H9 (cell line): ENCODE measurements around the gene LRP2. TPM values are rescaled to one million over a fixed set of nuclear protein-coding genes. Genes with fewer than 3 reads are reported as not detected.

ENCODE experiments used
- DNase-seq: peaks from one replicate; pipeline ENCODE4 v3.0.0-alpha.2; 2017
- H2AFZ ChIP-seq: one replicate; pipeline ENCODE4 v1.6.1; 2013; ENCODE audit warnings: mild to moderate bottlenecking, low read length, control low read depth, moderate library complexity
- H2AK5ac ChIP-seq: 2 replicates; pipeline ENCODE4 v1.6.1; 2013; ENCODE audit warnings: low read length, control low read depth, mixed read lengths; ENCODE audit not compliant: insufficient read length
- H2BK120ac ChIP-seq: one replicate; pipeline ENCODE4 v1.6.1; 2013; ENCODE audit warnings: low read depth, mild to moderate bottlenecking, low read length, control low read depth, inconsistent platforms; ENCODE audit not compliant: poor library complexity, severe bottlenecking
- H2BK12ac ChIP-seq: 2 replicates; pipeline ENCODE4 v1.6.1; 2013; ENCODE audit warnings: low read length, control low read depth, mixed read lengths, low read depth; ENCODE audit not compliant: insufficient read length
- H2BK15ac ChIP-seq: 2 replicates; pipeline ENCODE4 v1.6.1; 2013; ENCODE audit warnings: low read depth, low read length, control low read depth
- H2BK20ac ChIP-seq: one replicate; pipeline ENCODE4 v1.6.1; 2013; ENCODE audit warnings: low read depth, mild to moderate bottlenecking, low read length, control low read depth, inconsistent platforms; ENCODE audit not compliant: poor library complexity, severe bottlenecking
- H2BK5ac ChIP-seq: 2 replicates; pipeline ENCODE4 v1.6.1; 2013; ENCODE audit warnings: low read length, control low read depth, mixed read lengths; ENCODE audit not compliant: insufficient read length
- H3K14ac ChIP-seq: 2 replicates; pipeline ENCODE4 v1.6.1; 2013; ENCODE audit warnings: low read length, control low read depth; ENCODE audit not compliant: insufficient read depth
- H3K18ac ChIP-seq: 2 replicates; pipeline ENCODE4 v1.6.1; 2013; ENCODE audit warnings: low read depth, mild to moderate bottlenecking, mixed read lengths, low read length, control low read depth; ENCODE audit not compliant: insufficient read length
- H3K23ac ChIP-seq: 2 replicates; pipeline ENCODE4 v1.6.1; 2013; ENCODE audit warnings: low read length, control low read depth, mixed read lengths, low read depth; ENCODE audit not compliant: insufficient read length
- H3K23me2 ChIP-seq: 2 replicates; pipeline ENCODE4 v1.6.1; 2013; ENCODE audit warnings: low read depth, mild to moderate bottlenecking, mixed read lengths, low read length, control low read depth; ENCODE audit not compliant: insufficient read length, poor library complexity, severe bottlenecking
- H3K27ac ChIP-seq: 2 replicates; pipeline ENCODE4 v1.5.1; 2013; ENCODE audit warnings: low read length, control low read depth, mixed read lengths, low read depth; ENCODE audit not compliant: insufficient read length
- H3K27me3 ChIP-seq: 2 replicates; pipeline ENCODE4 v1.6.1; 2013; ENCODE audit warnings: low read length, control low read depth, inconsistent platforms; ENCODE audit not compliant: insufficient read depth
- H3K4ac ChIP-seq: 2 replicates; pipeline ENCODE4 v1.6.1; 2013; ENCODE audit warnings: low read depth, mild to moderate bottlenecking, control low read depth, inconsistent platforms, low read length, moderate library complexity
- H3K4me1 ChIP-seq: 2 replicates; pipeline ENCODE4 v1.6.1; 2013; ENCODE audit warnings: low read length, control low read depth, inconsistent platforms; ENCODE audit not compliant: insufficient read depth
- H3K4me2 ChIP-seq: 2 replicates; pipeline ENCODE4 v1.6.1; 2013; ENCODE audit warnings: low read length, control low read depth, mixed read lengths; ENCODE audit not compliant: insufficient read length, insufficient read depth
- H3K56ac ChIP-seq: 2 replicates; pipeline ENCODE4 v1.6.1; 2013; ENCODE audit warnings: low read depth, mild to moderate bottlenecking, mixed read lengths, low read length, control low read depth; ENCODE audit not compliant: insufficient read length
- H3K79me1 ChIP-seq: 2 replicates; pipeline ENCODE4 v1.6.1; 2013; ENCODE audit warnings: low read depth, mild to moderate bottlenecking, moderate library complexity, low read length, control low read depth, inconsistent platforms; ENCODE audit not compliant: insufficient read depth, poor library complexity, severe bottlenecking
- H3K79me2 ChIP-seq: 2 replicates; pipeline ENCODE4 v1.6.1; 2013; ENCODE audit warnings: low read length, control low read depth, inconsistent platforms; ENCODE audit not compliant: insufficient read depth
- H3K9ac ChIP-seq: 2 replicates; pipeline ENCODE4 v1.6.1; 2013; ENCODE audit warnings: low read length, control low read depth, mixed read lengths; ENCODE audit not compliant: insufficient read length; ENCODE audit errors: extremely low read depth
- H3K9me3 ChIP-seq: one replicate; pipeline ENCODE4 v1.6.1; 2013; ENCODE audit warnings: low read depth, low read length, inconsistent platforms; ENCODE audit not compliant: control insufficient read depth
- H3T11ph ChIP-seq: one replicate; pipeline ENCODE4 v1.6.1; 2013; ENCODE audit warnings: mild to moderate bottlenecking, low read length, control low read depth, inconsistent platforms
- H4K20me1 ChIP-seq: one replicate; pipeline ENCODE4 v1.6.1; 2013; ENCODE audit not compliant: control insufficient read depth, insufficient read length, insufficient read depth
- H4K5ac ChIP-seq: 2 replicates; pipeline ENCODE4 v1.6.1; 2013; ENCODE audit warnings: low read depth, mild to moderate bottlenecking, mixed read lengths, low read length, control low read depth; ENCODE audit not compliant: insufficient read length
- H4K8ac ChIP-seq: replicated peaks from 2 replicates; pipeline ENCODE4 v1.6.1; 2013; ENCODE audit warnings: low read length, control low read depth, mixed read lengths, low read depth; ENCODE audit not compliant: insufficient read length
- H4K91ac ChIP-seq: 2 replicates; pipeline ENCODE4 v1.6.1; 2013; ENCODE audit warnings: low read depth, mild to moderate bottlenecking, moderate library complexity, mixed read lengths, low read length, control low read depth; ENCODE audit not compliant: insufficient read length
- H3K27ac Mint-ChIP-seq, 3 experiments: 2 replicates in 2 of 3; 3 replicates in 1 of 3; pipeline ENCODE4 v1.8.0; 2020 to 2021; ENCODE audit warnings: mixed read lengths in 3 of 3, mild to moderate bottlenecking in 1 of 3, moderate library complexity in 1 of 3
- H3K27me3 Mint-ChIP-seq: 2 replicates; pipeline ENCODE4 v1.8.0; 2021; ENCODE audit warnings: low read depth, mild to moderate bottlenecking, moderate library complexity, mixed read lengths
- H3K36me3 Mint-ChIP-seq, 3 experiments: 2 replicates in 2 of 3; 3 replicates in 1 of 3; pipeline ENCODE4 v1.8.0; 2020 to 2021; ENCODE audit warnings: low read depth in 3 of 3, mixed read lengths in 3 of 3; ENCODE audit not compliant: insufficient read depth in 1 of 3
- H3K4me1 Mint-ChIP-seq, 2 experiments: 2 replicates each; pipeline ENCODE4 v1.8.0; 2020; ENCODE audit warnings: mixed read lengths in 2 of 2
- H3K4me3 Mint-ChIP-seq, 2 experiments: 2 replicates in 1 of 2; 3 replicates in 1 of 2; pipeline ENCODE4 v1.8.0; 2020 to 2021; ENCODE audit warnings: mild to moderate bottlenecking in 2 of 2, mixed read lengths in 2 of 2, moderate library complexity in 1 of 2
- H3K9me3 Mint-ChIP-seq, 2 experiments: 2 replicates in 1 of 2; 3 replicates in 1 of 2; pipeline ENCODE4 v1.8.0; 2020; ENCODE audit warnings: mild to moderate bottlenecking in 2 of 2, mixed read lengths in 2 of 2, moderate library complexity in 1 of 2
- WGBS: extraction: QIAGEN DNeasy Blood & Tissue Kit; methylation state at CpG from one replicate; pipeline ENCODE4 v1.1.7; 2013; ENCODE audit warnings: missing lambda C conversion rate, low lambda C conversion rate, mixed read lengths; ENCODE audit not compliant: insufficient read length; ENCODE audit errors: extremely low coverage; 5-methylcytosine and 5-hydroxymethylcytosine counted together
- total RNA-seq: library from RNA; stranded (reverse); gene quantifications from 2 replicates; pipeline ENCODE4 v1.2.1, GENCODE V29; 2021
- TF ChIP-seq, protein P1 (sequence below): fragments of 200-600 bp; sonication (generic); conservative IDR thresholded peaks from 3 replicates; pipeline ENCODE4 v1.8.0; 2021; ENCODE audit warnings: antibody characterized with exemption, mild to moderate bottlenecking

Gene LRP2
- total RNA-seq, 1 experiment from 2014 or later: 1.4 TPM

DNA sequence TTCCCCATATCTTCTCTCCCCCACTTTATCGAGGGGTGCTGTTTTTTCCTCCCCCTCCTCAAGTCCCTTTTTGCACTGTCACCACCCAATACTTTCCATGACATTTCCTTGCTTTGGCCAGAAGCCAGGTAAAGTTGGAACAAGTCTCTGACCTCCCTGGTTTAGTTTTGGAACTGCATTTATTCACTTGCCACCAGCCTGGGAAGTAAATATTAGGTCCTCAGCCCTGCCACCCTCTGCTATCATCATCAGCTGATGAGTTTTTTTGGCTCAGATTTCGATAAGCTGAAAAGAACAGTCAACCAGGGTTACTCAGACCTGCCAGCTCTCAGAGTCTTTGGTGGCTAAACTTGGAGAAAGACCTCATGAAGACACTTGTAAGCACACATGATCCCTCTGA is 246.0 kb downstream of the LRP2 start:
- no peak overlapping the region for H2BK12ac ChIP-seq
- TF ChIP-seq, protein P1, sequence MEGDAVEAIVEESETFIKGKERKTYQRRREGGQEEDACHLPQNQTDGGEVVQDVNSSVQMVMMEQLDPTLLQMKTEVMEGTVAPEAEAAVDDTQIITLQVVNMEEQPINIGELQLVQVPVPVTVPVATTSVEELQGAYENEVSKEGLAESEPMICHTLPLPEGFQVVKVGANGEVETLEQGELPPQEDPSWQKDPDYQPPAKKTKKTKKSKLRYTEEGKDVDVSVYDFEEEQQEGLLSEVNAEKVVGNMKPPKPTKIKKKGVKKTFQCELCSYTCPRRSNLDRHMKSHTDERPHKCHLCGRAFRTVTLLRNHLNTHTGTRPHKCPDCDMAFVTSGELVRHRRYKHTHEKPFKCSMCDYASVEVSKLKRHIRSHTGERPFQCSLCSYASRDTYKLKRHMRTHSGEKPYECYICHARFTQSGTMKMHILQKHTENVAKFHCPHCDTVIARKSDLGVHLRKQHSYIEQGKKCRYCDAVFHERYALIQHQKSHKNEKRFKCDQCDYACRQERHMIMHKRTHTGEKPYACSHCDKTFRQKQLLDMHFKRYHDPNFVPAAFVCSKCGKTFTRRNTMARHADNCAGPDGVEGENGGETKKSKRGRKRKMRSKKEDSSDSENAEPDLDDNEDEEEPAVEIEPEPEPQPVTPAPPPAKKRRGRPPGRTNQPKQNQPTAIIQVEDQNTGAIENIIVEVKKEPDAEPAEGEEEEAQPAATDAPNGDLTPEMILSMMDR: no peak
- no peak overlapping the region for H3K4me2 ChIP-seq
- no CpG with 5 or more reads among the region's 2 CpGs for WGBS
- H3K4me1 ChIP-seq: no peaks in the 10 kb centered on the region
- H3K79me1 ChIP-seq: no peaks in the 10 kb centered on the region
- H2BK120ac ChIP-seq: no peak overlapping the region
- DNase-seq: no peak
- H3K14ac ChIP-seq: no peak overlapping the region
- no peak overlapping the region for H2BK5ac ChIP-seq
- Mint-ChIP-seq H3K27ac (no peak overlapping the region), H3K9me3 (no peaks in the 10 kb centered on the region), H3K36me3 (peaks cover 0 to 1% (median 0%) of the 10 kb centered on the region in 3 experiments; a peak in 1 of 7 replicates), H3K4me1 (peaks cover 8 to 14% of the 10 kb centered on the region in 2 experiments), H3K27me3 (peaks cover 5% of the 10 kb centered on the region), H3K4me3 (no peak overlapping the region)
- no peak overlapping the region for H2AK5ac ChIP-seq
- no peaks in the 10 kb centered on the region for H3K79me2 ChIP-seq
- H3K9ac ChIP-seq: no peak overlapping the region
- H3K23me2 ChIP-seq: no peaks in the 10 kb centered on the region
- no peak overlapping the region for H4K91ac ChIP-seq
- no peak overlapping the region for H3K56ac ChIP-seq
- no peak overlapping the region for H2BK20ac ChIP-seq
- H3T11ph ChIP-seq: no peak overlapping the region
- no peak overlapping the region for H3K18ac ChIP-seq
- no peak overlapping the region for H2BK15ac ChIP-seq
- H3K27ac ChIP-seq: no peak overlapping the region
- no peak overlapping the region for H3K23ac ChIP-seq
- H3K27me3 ChIP-seq: no peaks in the 10 kb centered on the region
- H2AFZ ChIP-seq: no peak overlapping the region
- H3K9me3 ChIP-seq: no peaks in the 10 kb centered on the region
- no peak overlapping the region for H3K4ac ChIP-seq
- H4K5ac ChIP-seq: no peak overlapping the region
- no peak overlapping the region for H4K8ac ChIP-seq
- no peaks in the 10 kb centered on the region for H4K20me1 ChIP-seq
